Activated CD4-positive, alpha-beta T cell treated with anti-CD3 and anti-CD28 coated beads, Interleukin-2, amount 50 U/mL, for 1 hour (primary cell): ENCODE data around the gene CALML5.

Experiments used
- DNase-seq: peaks from one replicate; pipeline ENCODE4 v3.0.0-alpha.2; 2020

The CALML5 gene

GRCh38 chr10:5514226-5514850, 15.0 kb upstream of the CALML5 start:
- no peak for DNase-seq

GRCh38 chr10:5512881-5513612, 13.7 kb upstream of the CALML5 start:
- peak; percentile 9 for DNase-seq

- no peak for DNase-seq
These were observed 13.0 kb upstream of the CALML5 start for GRCh38 chr10:5512331-5512730.

GRCh38 chr10:5511885-5512280, 12.5 kb upstream of the CALML5 start:
- DNase-seq, result no peak

- DNase-seq, result no peak
These were observed 12.0 kb upstream of the CALML5 start for GRCh38 chr10:5511231-5511884.

- no peak for DNase-seq
These were observed 11.1 kb upstream of the CALML5 start for GRCh38 chr10:5510281-5511072.

GRCh38 chr10:5509691-5510090, 10.3 kb upstream of the CALML5 start:
- no peak for DNase-seq

- DNase-seq, result no peak
These were observed 9.9 kb upstream of the CALML5 start for GRCh38 chr10:5509236-5509635.

GRCh38 chr10:5508786-5509185, 9.4 kb upstream of the CALML5 start:
- DNase-seq, result no peak

- DNase-seq, result no peak
These were observed 8.8 kb upstream of the CALML5 start for GRCh38 chr10:5508161-5508604.

GRCh38 chr10:5507649-5508131, 8.3 kb upstream of the CALML5 start:
- DNase-seq, result no peak

GRCh38 chr10:5506751-5507648, 7.6 kb upstream of the CALML5 start:
- no peak for DNase-seq

- no peak for DNase-seq
These were observed 6.9 kb upstream of the CALML5 start for GRCh38 chr10:5506246-5506645.

GRCh38 chr10:5504146-5505072, 5.0 kb upstream of the CALML5 start:
- DNase-seq, result no peak

GRCh38 chr10:5503477-5503835, 4.1 kb upstream of the CALML5 start:
- no peak for DNase-seq

- no peak for DNase-seq
These were observed 3.5 kb upstream of the CALML5 start for GRCh38 chr10:5502571-5503476.

- DNase-seq, result no peak
These were observed 2.7 kb upstream of the CALML5 start for GRCh38 chr10:5502061-5502521.

GRCh38 chr10:5500910-5501309, 1.5 kb upstream of the CALML5 start:
- no peak for DNase-seq

- DNase-seq, result no peak
These were observed 846 bp upstream of the CALML5 start for GRCh38 chr10:5500162-5500670.
